ENCODE results near the gene DUSP16.

GRCh38 chr12:12564911-12565310, 2.2 kb upstream of the DUSP16 start:
- no peak for TF ChIP-seq TCF7 (CRISPR knock-in tag; IDR thresholded peaks at IDR 0.05; ENCODE audit: low read depth)
- no peak for TF ChIP-seq CTCF (IDR thresholded peaks at IDR 0.05)
- no peak for TF ChIP-seq KAT7 (CRISPR knock-in tag; IDR thresholded peaks at IDR 0.05; ENCODE audit: borderline replicate concordance)
- no peak for TF ChIP-seq NR3C1 (CRISPR knock-in tag; conservative IDR thresholded peaks at IDR 0.05; ENCODE audit: low read depth)
- TF ChIP-seq CREB1 (CRISPR knock-in tag; IDR thresholded peaks at IDR 0.05), result no peak
- no peak for TF ChIP-seq ZNF281 (CRISPR knock-in tag; IDR thresholded peaks at IDR 0.05)
- TF ChIP-seq NR1H2 (CRISPR knock-in tag; IDR thresholded peaks at IDR 0.05), result no peak
- TF ChIP-seq EMX1 (CRISPR knock-in tag; IDR thresholded peaks at IDR 0.05), result no peak
- no peak for TF ChIP-seq USF2 (CRISPR knock-in tag; IDR thresholded peaks at IDR 0.05)
- no peak for TF ChIP-seq ZNF138 (CRISPR knock-in tag; conservative IDR thresholded peaks at IDR 0.05)
- TF ChIP-seq STAT6 (CRISPR knock-in tag; conservative IDR thresholded peaks at IDR 0.05; ENCODE audit: low read depth), result no peak
- TF ChIP-seq ZBTB21 (CRISPR knock-in tag; IDR thresholded peaks at IDR 0.05; ENCODE audit: borderline replicate concordance), result no peak
- no peak for TF ChIP-seq ATF6 (CRISPR knock-in tag; IDR thresholded peaks at IDR 0.05)
- TF ChIP-seq HMGXB4 (CRISPR knock-in tag; IDR thresholded peaks at IDR 0.05), result no peak

All from WTC11 (cell line).